Endothelial cell (in vitro differentiated cells): Measurements from ENCODE around the gene CREBBP. TPM values are rescaled to one million over a fixed set of nuclear protein-coding genes. Genes with fewer than 3 reads are reported as not detected.

Experiments
- DNase-seq: peaks from one replicate; pipeline ENCODE4 v3.0.0; 2021; ENCODE audit warnings: low spot score
- H3K27ac Mint-ChIP-seq: one replicate; pipeline ENCODE4 v1.8.0; 2021; ENCODE audit warnings: mixed read lengths, inconsistent platforms; ENCODE audit not compliant: unreplicated experiment
- H3K27me3 Mint-ChIP-seq: one replicate; pipeline ENCODE4 v1.8.0; 2021; ENCODE audit warnings: mild to moderate bottlenecking, moderate library complexity, mixed read lengths, inconsistent platforms; ENCODE audit not compliant: unreplicated experiment
- H3K36me3 Mint-ChIP-seq: one replicate; pipeline ENCODE4 v1.8.0; 2021; ENCODE audit warnings: mild to moderate bottlenecking, low read depth, mixed read lengths, inconsistent platforms; ENCODE audit not compliant: unreplicated experiment
- H3K4me1 Mint-ChIP-seq: one replicate; pipeline ENCODE4 v1.8.0; 2021; ENCODE audit warnings: mild to moderate bottlenecking, mixed read lengths, inconsistent platforms; ENCODE audit not compliant: unreplicated experiment
- H3K4me3 Mint-ChIP-seq: one replicate; pipeline ENCODE4 v1.8.0; 2021; ENCODE audit warnings: mild to moderate bottlenecking, mixed read lengths, inconsistent platforms; ENCODE audit not compliant: unreplicated experiment
- H3K9me3 Mint-ChIP-seq: one replicate; pipeline ENCODE4 v1.8.0; 2021; ENCODE audit warnings: mixed read lengths, inconsistent platforms; ENCODE audit not compliant: unreplicated experiment
- CTCF ChIP-seq: fragments of 200-600 bp; sonication (generic); IDR thresholded peaks from one replicate; pipeline ENCODE4 v1.5.0; 2021; ENCODE audit warnings: antibody characterized with exemption; ENCODE audit not compliant: unreplicated experiment
- total RNA-seq: library from RNA; stranded (reverse); fragmentation: NEBNext Ultra II Directional; extraction: Animal tissue kit (Norgen Biotek cat#: 25700); gene quantifications from one replicate; pipeline ENCODE4 v1.2.1, GENCODE V29; 2021; ENCODE audit not compliant: unreplicated experiment

CREBBP gene
- total RNA-seq, 1 donor from 2014 or later, result 66.3 TPM

GRCh38 chr16:3909791-3910583, 29.5 kb upstream of the CREBBP start:
- H3K36me3 Mint-ChIP-seq, result no peaks in the 10 kb centered on the region
- peaks cover 2% of the 10 kb centered on the region for H3K27me3 Mint-ChIP-seq
- H3K9me3 Mint-ChIP-seq, result no peaks in the 10 kb centered on the region
- no peak for TF ChIP-seq CTCF
- no peaks in the 10 kb centered on the region for H3K4me1 Mint-ChIP-seq
- no peak overlapping the region for H3K4me3 Mint-ChIP-seq
- no peak overlapping the region for H3K27ac Mint-ChIP-seq
- no peak for DNase-seq

GRCh38 chr16:3908951-3909437, 28.5 kb upstream of the CREBBP start:
- no peak overlapping the region for H3K4me3 Mint-ChIP-seq
- H3K9me3 Mint-ChIP-seq, result no peaks in the 10 kb centered on the region
- no peaks in the 10 kb centered on the region for H3K4me1 Mint-ChIP-seq
- peaks cover 2% of the 10 kb centered on the region for H3K27me3 Mint-ChIP-seq
- no peaks in the 10 kb centered on the region for H3K36me3 Mint-ChIP-seq
- no peak for TF ChIP-seq CTCF
- no peak for DNase-seq
- no peak overlapping the region for H3K27ac Mint-ChIP-seq

DNA sequence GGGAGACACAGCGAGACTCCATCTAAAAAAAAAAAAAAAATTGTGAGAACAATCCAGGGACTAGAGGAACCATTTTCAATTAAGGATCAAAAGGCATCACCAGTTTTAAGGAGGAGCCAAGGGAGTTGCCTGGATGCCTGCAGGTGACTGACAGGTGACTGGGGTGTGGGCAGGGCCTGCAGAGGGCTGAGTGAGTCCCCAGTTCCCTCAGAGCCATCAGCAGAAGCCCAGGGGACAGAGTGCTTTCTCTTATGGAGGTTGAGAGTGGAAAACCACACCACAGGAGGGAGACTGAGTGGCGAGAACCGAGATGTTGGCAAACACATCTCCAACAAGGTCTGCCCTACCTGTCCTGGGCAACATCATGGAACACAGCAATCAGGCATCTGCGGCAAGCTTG, 27.1 kb upstream of the CREBBP start:
- Mint-ChIP-seq H3K4me3 (no peak overlapping the region), H3K4me1 (no peaks in the 10 kb centered on the region), H3K9me3 (no peaks in the 10 kb centered on the region), H3K27ac (no peak overlapping the region), H3K36me3 (no peaks in the 10 kb centered on the region), H3K27me3 (peaks cover 2% of the 10 kb centered on the region)
- TF ChIP-seq CTCF, result no peak
- no peak for DNase-seq

DNA sequence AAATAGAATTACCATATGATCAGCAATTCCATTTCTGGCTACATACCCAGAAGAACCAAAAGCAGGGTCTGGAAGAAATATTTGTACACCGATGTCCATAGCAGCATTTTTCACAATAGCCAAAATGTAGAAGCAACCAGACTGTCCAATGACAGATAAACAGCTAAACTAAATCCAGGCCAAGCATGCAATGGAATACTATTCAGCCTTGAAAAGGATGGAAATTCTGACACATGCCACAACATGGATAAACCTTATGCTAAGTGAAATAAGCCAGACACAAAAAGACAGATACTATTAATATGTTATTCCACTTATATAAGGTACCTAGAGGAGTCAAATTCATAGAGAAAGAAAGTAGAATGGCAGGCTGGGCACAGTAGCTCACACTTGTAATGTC, 25.9 kb upstream of the CREBBP start:
- no peaks in the 10 kb centered on the region for H3K9me3 Mint-ChIP-seq
- H3K4me1 Mint-ChIP-seq, result no peaks in the 10 kb centered on the region
- no peak overlapping the region for H3K4me3 Mint-ChIP-seq
- no peaks in the 10 kb centered on the region for H3K27me3 Mint-ChIP-seq
- TF ChIP-seq CTCF, result no peak
- no peak overlapping the region for H3K27ac Mint-ChIP-seq
- DNase-seq, result no peak
- no peaks in the 10 kb centered on the region for H3K36me3 Mint-ChIP-seq

DNA sequence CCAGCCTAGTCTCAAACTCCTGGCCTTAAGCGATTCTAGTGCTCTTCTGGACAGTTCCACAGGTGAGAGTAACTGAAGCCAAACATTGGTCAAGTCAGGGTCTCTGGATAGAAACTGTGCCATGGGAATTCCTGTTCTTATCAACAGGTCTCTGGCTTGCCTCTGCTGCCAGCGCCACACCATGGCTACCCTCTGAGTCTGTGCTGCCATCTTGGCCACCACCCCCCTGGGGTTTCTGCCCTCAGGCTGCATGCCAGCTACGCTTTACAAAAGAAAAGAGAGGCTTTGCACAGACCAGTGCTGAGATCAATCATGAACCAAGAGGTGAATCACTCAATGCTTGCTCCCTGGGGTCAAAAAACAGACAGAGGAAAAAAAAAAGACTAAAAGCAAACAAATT, 24.4 kb upstream of the CREBBP start:
- H3K27ac Mint-ChIP-seq, result no peak overlapping the region
- no peaks in the 10 kb centered on the region for H3K4me1 Mint-ChIP-seq
- no peak overlapping the region for H3K4me3 Mint-ChIP-seq
- H3K27me3 Mint-ChIP-seq, result no peaks in the 10 kb centered on the region
- H3K9me3 Mint-ChIP-seq, result no peaks in the 10 kb centered on the region
- DNase-seq, result no peak
- TF ChIP-seq CTCF, result no peak
- no peaks in the 10 kb centered on the region for H3K36me3 Mint-ChIP-seq
